WTC11 (cell line): ENCODE measurements around the gene PNCK. TPM values are rescaled to one million over a fixed set of nuclear protein-coding genes. Genes with fewer than 3 reads are reported as not detected.

Source experiments
- ATAC-seq: fragments of 200-7000 bp; cut with Tn5 transposase; 2 replicates; pipeline ENCODE4 v1.10.0; 2021; ENCODE audit warnings: mild to moderate bottlenecking, moderate library complexity
- CTCF ChIA-PET: fragments of 300-600 bp; sonication (Branson Sonifier 250); formaldehyde crosslinking; loops from one replicate; lab custom pipeline; 2021; ENCODE audit warnings: antibody characterized with exemption; lab: Charles Lee
- POLR2A ChIA-PET: fragments of 350-600 bp; sonication (Branson Sonifier 250); formaldehyde crosslinking; loops from one replicate; lab custom pipeline; 2021; ENCODE audit warnings: antibody characterized with exemption; lab: Charles Lee
- DNase-seq: peaks from one replicate; pipeline ENCODE4 v3.0.0; 2021; ENCODE audit warnings: low spot score
- H3K27ac Mint-ChIP-seq: 2 replicates; pipeline ENCODE4 v1.8.0; 2021; ENCODE audit warnings: mixed read lengths
- H3K27me3 Mint-ChIP-seq: 2 replicates; pipeline ENCODE4 v1.8.0; 2021; ENCODE audit warnings: low read depth, mild to moderate bottlenecking, moderate library complexity, mixed read lengths
- H3K36me3 Mint-ChIP-seq: 2 replicates; pipeline ENCODE4 v1.8.0; 2021; ENCODE audit warnings: mixed read lengths
- H3K4me1 Mint-ChIP-seq: 2 replicates; pipeline ENCODE4 v1.8.0; 2022; ENCODE audit warnings: mixed read lengths
- H3K4me3 Mint-ChIP-seq: 2 replicates; pipeline ENCODE4 v1.8.0; 2021; ENCODE audit warnings: mild to moderate bottlenecking, moderate library complexity, mixed read lengths
- H3K9me3 Mint-ChIP-seq: 2 replicates; pipeline ENCODE4 v1.8.0; 2021; ENCODE audit warnings: mixed read lengths
- CBFB ChIP-seq: sonication (generic); formaldehyde crosslinking; IDR thresholded peaks from 2 replicates; pipeline ENCODE4 v1.8.1; 2022; ENCODE audit warnings: mild to moderate bottlenecking, low read depth, missing genetic modification reagents
- ELF4 ChIP-seq: sonication (generic); formaldehyde crosslinking; IDR thresholded peaks from 2 replicates; pipeline ENCODE4 v1.8.1; 2022; ENCODE audit warnings: low read depth, mild to moderate bottlenecking, moderate library complexity, missing genetic modification reagents
- ESRRA ChIP-seq: sonication (generic); formaldehyde crosslinking; IDR thresholded peaks from 2 replicates; pipeline ENCODE4 v1.8.1; 2022; ENCODE audit warnings: mild to moderate bottlenecking, missing genetic modification reagents, borderline replicate concordance
- ETV6 ChIP-seq: sonication (generic); formaldehyde crosslinking; IDR thresholded peaks from 2 replicates; pipeline ENCODE4 v1.8.1; 2022; ENCODE audit warnings: mild to moderate bottlenecking, missing genetic modification reagents
- FOXK1 ChIP-seq: sonication (generic); formaldehyde crosslinking; IDR thresholded peaks from 2 replicates; pipeline ENCODE4 v1.8.0; 2022; ENCODE audit warnings: mild to moderate bottlenecking, moderate library complexity, missing genetic modification reagents
- GRHL2 ChIP-seq: fragments of 250-450 bp; sonication (Bioruptor Pico); IDR thresholded peaks from 2 replicates; pipeline ENCODE4 v1.8.0; 2022; ENCODE audit warnings: mild to moderate bottlenecking, moderate library complexity; ENCODE audit not compliant: insufficient replicate concordance, severe bottlenecking
- JAZF1 ChIP-seq: fragments of 250-450 bp; sonication (Bioruptor Pico); IDR thresholded peaks from 2 replicates; pipeline ENCODE4 v1.9.0; 2021; ENCODE audit warnings: moderate library complexity, mild to moderate bottlenecking, inconsistent platforms
- KAT7 ChIP-seq: sonication (generic); formaldehyde crosslinking; IDR thresholded peaks from 2 replicates; pipeline ENCODE4 v1.8.1; 2023; ENCODE audit warnings: missing genetic modification reagents, mild to moderate bottlenecking, borderline replicate concordance
- PREB ChIP-seq: sonication (generic); formaldehyde crosslinking; IDR thresholded peaks from 2 replicates; pipeline ENCODE4 v1.8.1; 2022; ENCODE audit warnings: mild to moderate bottlenecking, missing genetic modification reagents, moderate library complexity, borderline replicate concordance
- PRRX2 ChIP-seq: fragments of 250-450 bp; sonication (Bioruptor Pico); IDR thresholded peaks from 2 replicates; pipeline ENCODE4 v1.8.0; 2021; ENCODE audit warnings: mild to moderate bottlenecking
- SOX15 ChIP-seq: fragments of 250-450 bp; sonication (Bioruptor Pico); IDR thresholded peaks from 2 replicates; pipeline ENCODE4 v1.9.0; 2021; ENCODE audit warnings: mild to moderate bottlenecking
- TP53 ChIP-seq: sonication (generic); formaldehyde crosslinking; IDR thresholded peaks from 2 replicates; pipeline ENCODE4 v1.8.1; 2023; ENCODE audit warnings: mild to moderate bottlenecking, missing genetic modification reagents
- USF1 ChIP-seq: sonication (generic); formaldehyde crosslinking; IDR thresholded peaks from 2 replicates; pipeline ENCODE4 v1.8.0; 2022; ENCODE audit warnings: mild to moderate bottlenecking, missing genetic modification reagents
- ZBTB21 ChIP-seq: sonication (generic); formaldehyde crosslinking; IDR thresholded peaks from 2 replicates; pipeline ENCODE4 v1.8.1; 2023; ENCODE audit warnings: mild to moderate bottlenecking, missing genetic modification reagents, borderline replicate concordance
- ZMAT4 ChIP-seq: fragments of 250-450 bp; sonication (Bioruptor Pico); IDR thresholded peaks from 2 replicates; pipeline ENCODE4 v1.9.0; 2021; ENCODE audit warnings: mild to moderate bottlenecking
- ZNF138 ChIP-seq: sonication (generic); formaldehyde crosslinking; conservative IDR thresholded peaks from 2 replicates; pipeline ENCODE4 v1.8.1; 2022; ENCODE audit warnings: mild to moderate bottlenecking, moderate library complexity, missing genetic modification reagents
- ZNF263 ChIP-seq: sonication (generic); formaldehyde crosslinking; IDR thresholded peaks from 2 replicates; pipeline ENCODE4 v1.8.1; 2022; ENCODE audit warnings: low read depth, mild to moderate bottlenecking, moderate library complexity, missing genetic modification reagents
- ZNF671 ChIP-seq: fragments of 250-450 bp; sonication (Bioruptor Pico); IDR thresholded peaks from 2 replicates; pipeline ENCODE4 v1.8.0; 2021; ENCODE audit warnings: mild to moderate bottlenecking
- total RNA-seq: library from RNA; stranded (reverse); gene quantifications from 3 replicates; pipeline ENCODE4 v1.2.3, GENCODE V29; 2021
- TF ChIP-seq, protein P1 (sequence below): sonication (generic); formaldehyde crosslinking; IDR thresholded peaks from 2 replicates; pipeline ENCODE4 v1.8.1; 2023; ENCODE audit warnings: mild to moderate bottlenecking, missing genetic modification reagents, borderline replicate concordance
- TF ChIP-seq, protein P2 (sequence below): sonication (generic); formaldehyde crosslinking; IDR thresholded peaks from 2 replicates; pipeline ENCODE4 v1.8.0; 2022; ENCODE audit warnings: mild to moderate bottlenecking, missing genetic modification reagents
- TF ChIP-seq, protein P3 (sequence below): sonication (generic); formaldehyde crosslinking; IDR thresholded peaks from 2 replicates; pipeline ENCODE4 v1.8.1; 2023; ENCODE audit warnings: mild to moderate bottlenecking, missing genetic modification reagents
- TF ChIP-seq, protein P4 (sequence below): sonication (generic); formaldehyde crosslinking; IDR thresholded peaks from 2 replicates; pipeline ENCODE4 v1.8.1; 2023; ENCODE audit warnings: mild to moderate bottlenecking, moderate library complexity, missing genetic modification reagents

Gene PNCK
- total RNA-seq, 1 experiment from 2014 or later = 8.6 TPM

GRCh38 chrX:153634236-153634635 lies 39.4 kb downstream of the PNCK start (continued):
- TF ChIP-seq PREB (CRISPR knock-in tag) = no peak
- no peak for TF ChIP-seq ZNF138 (CRISPR knock-in tag)
- no peak for TF ChIP-seq PRRX2 (CRISPR knock-in tag)
- TF ChIP-seq, all 79 proteins: peak for 0

GRCh38 chrX:153633607-153634180 lies 39.9 kb downstream of the PNCK start:
- Mint-ChIP-seq H3K27me3 (no peaks in the 10 kb centered on the region; the same call in 1 of the 2 replicates), H3K27ac (no peak overlapping the region), H3K9me3 (peaks cover 4% of the 10 kb centered on the region; the same call in 1 of the 2 replicates), H3K36me3 (no peaks in the 10 kb centered on the region), H3K4me1 (no peaks in the 10 kb centered on the region), H3K4me3 (no peak overlapping the region)
- DNase-seq (no peak), ATAC-seq (no peak)
- ChIA-PET POLR2A (no interaction called here), CTCF (no interaction called here)
- TF ChIP-seq ELF4 (CRISPR knock-in tag) (no peak), ESRRA (CRISPR knock-in tag) (no peak)

GRCh38 chrX:153633048-153633447 lies 40.6 kb downstream of the PNCK start:
- TF ChIP-seq ZNF671 (CRISPR knock-in tag) (no peak), ZMAT4 (CRISPR knock-in tag) (no peak), ZNF263 (no peak), GRHL2 (no peak), TP53 (CRISPR knock-in tag) (no peak), ESRRA (CRISPR knock-in tag) (no peak), KAT7 (no peak), ZBTB21 (CRISPR knock-in tag) (no peak), FOXK1 (CRISPR knock-in tag) (no peak), ZNF138 (CRISPR knock-in tag) (no peak), USF1 (CRISPR knock-in tag) (no peak), ETV6 (no peak), JAZF1 (CRISPR knock-in tag) (no peak), CBFB (CRISPR knock-in tag) (no peak), SOX15 (CRISPR knock-in tag) (no peak)
- TF ChIP-seq, protein P1, sequence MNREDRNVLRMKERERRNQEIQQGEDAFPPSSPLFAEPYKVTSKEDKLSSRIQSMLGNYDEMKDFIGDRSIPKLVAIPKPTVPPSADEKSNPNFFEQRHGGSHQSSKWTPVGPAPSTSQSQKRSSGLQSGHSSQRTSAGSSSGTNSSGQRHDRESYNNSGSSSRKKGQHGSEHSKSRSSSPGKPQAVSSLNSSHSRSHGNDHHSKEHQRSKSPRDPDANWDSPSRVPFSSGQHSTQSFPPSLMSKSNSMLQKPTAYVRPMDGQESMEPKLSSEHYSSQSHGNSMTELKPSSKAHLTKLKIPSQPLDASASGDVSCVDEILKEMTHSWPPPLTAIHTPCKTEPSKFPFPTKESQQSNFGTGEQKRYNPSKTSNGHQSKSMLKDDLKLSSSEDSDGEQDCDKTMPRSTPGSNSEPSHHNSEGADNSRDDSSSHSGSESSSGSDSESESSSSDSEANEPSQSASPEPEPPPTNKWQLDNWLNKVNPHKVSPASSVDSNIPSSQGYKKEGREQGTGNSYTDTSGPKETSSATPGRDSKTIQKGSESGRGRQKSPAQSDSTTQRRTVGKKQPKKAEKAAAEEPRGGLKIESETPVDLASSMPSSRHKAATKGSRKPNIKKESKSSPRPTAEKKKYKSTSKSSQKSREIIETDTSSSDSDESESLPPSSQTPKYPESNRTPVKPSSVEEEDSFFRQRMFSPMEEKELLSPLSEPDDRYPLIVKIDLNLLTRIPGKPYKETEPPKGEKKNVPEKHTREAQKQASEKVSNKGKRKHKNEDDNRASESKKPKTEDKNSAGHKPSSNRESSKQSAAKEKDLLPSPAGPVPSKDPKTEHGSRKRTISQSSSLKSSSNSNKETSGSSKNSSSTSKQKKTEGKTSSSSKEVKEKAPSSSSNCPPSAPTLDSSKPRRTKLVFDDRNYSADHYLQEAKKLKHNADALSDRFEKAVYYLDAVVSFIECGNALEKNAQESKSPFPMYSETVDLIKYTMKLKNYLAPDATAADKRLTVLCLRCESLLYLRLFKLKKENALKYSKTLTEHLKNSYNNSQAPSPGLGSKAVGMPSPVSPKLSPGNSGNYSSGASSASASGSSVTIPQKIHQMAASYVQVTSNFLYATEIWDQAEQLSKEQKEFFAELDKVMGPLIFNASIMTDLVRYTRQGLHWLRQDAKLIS (CRISPR knock-in tag) = no peak
- TF ChIP-seq, protein P2, sequence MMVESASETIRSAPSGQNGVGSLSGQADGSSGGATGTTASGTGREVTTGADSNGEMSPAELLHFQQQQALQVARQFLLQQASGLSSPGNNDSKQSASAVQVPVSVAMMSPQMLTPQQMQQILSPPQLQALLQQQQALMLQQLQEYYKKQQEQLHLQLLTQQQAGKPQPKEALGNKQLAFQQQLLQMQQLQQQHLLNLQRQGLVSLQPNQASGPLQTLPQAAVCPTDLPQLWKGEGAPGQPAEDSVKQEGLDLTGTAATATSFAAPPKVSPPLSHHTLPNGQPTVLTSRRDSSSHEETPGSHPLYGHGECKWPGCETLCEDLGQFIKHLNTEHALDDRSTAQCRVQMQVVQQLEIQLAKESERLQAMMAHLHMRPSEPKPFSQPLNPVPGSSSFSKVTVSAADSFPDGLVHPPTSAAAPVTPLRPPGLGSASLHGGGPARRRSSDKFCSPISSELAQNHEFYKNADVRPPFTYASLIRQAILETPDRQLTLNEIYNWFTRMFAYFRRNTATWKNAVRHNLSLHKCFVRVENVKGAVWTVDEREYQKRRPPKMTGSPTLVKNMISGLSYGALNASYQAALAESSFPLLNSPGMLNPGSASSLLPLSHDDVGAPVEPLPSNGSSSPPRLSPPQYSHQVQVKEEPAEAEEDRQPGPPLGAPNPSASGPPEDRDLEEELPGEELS (CRISPR knock-in tag) = no peak
- TF ChIP-seq, protein P3, sequence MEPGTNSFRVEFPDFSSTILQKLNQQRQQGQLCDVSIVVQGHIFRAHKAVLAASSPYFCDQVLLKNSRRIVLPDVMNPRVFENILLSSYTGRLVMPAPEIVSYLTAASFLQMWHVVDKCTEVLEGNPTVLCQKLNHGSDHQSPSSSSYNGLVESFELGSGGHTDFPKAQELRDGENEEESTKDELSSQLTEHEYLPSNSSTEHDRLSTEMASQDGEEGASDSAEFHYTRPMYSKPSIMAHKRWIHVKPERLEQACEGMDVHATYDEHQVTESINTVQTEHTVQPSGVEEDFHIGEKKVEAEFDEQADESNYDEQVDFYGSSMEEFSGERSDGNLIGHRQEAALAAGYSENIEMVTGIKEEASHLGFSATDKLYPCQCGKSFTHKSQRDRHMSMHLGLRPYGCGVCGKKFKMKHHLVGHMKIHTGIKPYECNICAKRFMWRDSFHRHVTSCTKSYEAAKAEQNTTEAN (CRISPR knock-in tag) = no peak
- TF ChIP-seq, protein P4, sequence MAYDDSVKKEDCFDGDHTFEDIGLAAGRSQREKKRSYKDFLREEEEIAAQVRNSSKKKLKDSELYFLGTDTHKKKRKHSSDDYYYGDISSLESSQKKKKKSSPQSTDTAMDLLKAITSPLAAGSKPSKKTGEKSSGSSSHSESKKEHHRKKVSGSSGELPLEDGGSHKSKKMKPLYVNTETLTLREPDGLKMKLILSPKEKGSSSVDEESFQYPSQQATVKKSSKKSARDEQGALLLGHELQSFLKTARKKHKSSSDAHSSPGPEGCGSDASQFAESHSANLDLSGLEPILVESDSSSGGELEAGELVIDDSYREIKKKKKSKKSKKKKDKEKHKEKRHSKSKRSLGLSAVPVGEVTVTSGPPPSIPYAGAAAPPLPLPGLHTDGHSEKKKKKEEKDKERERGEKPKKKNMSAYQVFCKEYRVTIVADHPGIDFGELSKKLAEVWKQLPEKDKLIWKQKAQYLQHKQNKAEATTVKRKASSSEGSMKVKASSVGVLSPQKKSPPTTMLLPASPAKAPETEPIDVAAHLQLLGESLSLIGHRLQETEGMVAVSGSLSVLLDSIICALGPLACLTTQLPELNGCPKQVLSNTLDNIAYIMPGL (CRISPR knock-in tag) = no peak
- H3K36me3 Mint-ChIP-seq = no peaks in the 10 kb centered on the region
- no peak overlapping the region for H3K27ac Mint-ChIP-seq
- H3K4me1 Mint-ChIP-seq = no peaks in the 10 kb centered on the region
- H3K4me3 Mint-ChIP-seq = no peak overlapping the region
- no peaks in the 10 kb centered on the region; the same call in 1 of the 2 replicates for H3K27me3 Mint-ChIP-seq
- H3K9me3 Mint-ChIP-seq = peaks cover 4% of the 10 kb centered on the region; the same call in 1 of the 2 replicates
- ChIA-PET POLR2A (no interaction called here), CTCF (no interaction called here)
- DNase-seq (no peak), ATAC-seq (no peak)
